HG03095 (cell line): ENCODE results near the gene FBLIM1.

Experiments used
- ATAC-seq: cut with Tn5 transposase; IDR thresholded peaks from one replicate; pipeline ENCODE4 v1.9.1; 2021; ENCODE audit warnings: moderate library complexity; ENCODE audit not compliant: unreplicated experiment

FBLIM1 gene

GRCh38 chr1:15758343-15758931 lies at the start of gene FBLIM1:
Gene FBLIM1 (plus strand): TSS chr1:15758795. CDS start chr1:15764984, 6,189 bp downstream.
- no peak for ATAC-seq

- ATAC-seq: no peak
These were observed 49.4 kb upstream of the FBLIM1 start for GRCh38 chr1:15709226-15709625.

- ATAC-seq: no peak
These were observed 46.4 kb upstream of the FBLIM1 start for GRCh38 chr1:15712168-15712567.

GRCh38 chr1:15714406-15715136 lies 44.0 kb upstream of the FBLIM1 start:
- ATAC-seq: no peak

DNA sequence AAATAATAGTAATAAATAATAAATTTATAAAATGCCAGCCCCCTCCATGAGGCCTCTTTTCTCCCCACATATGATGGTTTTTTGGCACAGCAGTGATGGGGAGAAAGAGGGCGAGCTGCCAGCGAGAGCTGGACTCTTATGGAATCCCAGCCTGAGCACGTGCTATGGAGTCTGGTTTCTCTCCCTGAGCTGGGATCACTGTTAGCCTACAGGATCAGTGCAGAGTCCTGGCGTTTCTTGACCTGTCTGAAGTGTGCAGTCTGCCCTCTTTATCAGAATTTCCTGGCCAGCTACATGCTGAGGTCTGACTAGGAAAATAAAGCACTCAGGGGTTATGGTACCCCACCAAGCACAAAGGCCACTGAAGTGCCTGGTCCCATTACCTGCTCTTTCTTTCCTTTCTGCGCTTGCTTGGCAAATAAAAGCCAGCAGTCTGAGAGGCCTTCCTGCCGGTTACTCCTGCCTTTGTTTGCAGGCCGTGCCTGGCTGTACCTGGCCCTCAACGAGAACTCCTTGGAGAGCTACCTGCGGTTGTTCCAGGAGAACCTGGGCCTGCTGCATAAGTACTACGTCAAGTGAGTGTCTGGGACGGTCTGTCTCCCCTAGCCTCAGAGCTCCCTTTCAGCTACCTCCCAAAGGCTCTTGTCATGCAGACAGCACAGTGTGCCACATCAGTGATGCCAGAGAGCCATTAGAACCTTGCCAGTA lies 41.0 kb upstream of the FBLIM1 start:
- ATAC-seq: no peak

GRCh38 chr1:15718199-15718601 lies 40.4 kb upstream of the FBLIM1 start:
- ATAC-seq: no peak

- no peak for ATAC-seq
These were observed 39.0 kb upstream of the FBLIM1 start for GRCh38 chr1:15719381-15720120.

DNA sequence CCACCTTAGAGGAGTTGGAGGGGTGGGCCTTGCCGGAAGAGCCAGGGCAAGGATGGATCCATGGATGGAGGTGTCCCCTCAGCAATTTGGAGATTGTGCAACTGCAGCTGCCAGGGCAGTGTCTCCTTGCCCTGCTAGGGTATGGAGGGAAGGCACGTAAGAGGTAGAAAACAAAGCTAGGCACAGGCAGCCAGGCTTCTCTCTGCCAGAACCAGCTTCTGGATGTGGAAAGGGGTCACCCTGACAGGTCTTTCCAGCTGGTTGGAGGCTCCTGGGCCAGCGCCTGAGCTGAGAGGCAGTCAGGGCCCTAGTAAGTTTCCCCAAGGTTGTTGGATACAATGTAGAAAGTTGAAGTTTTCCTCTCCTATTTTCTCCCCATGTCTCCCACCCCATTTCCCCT lies 37.7 kb upstream of the FBLIM1 start:
- ATAC-seq: no peak

GRCh38 chr1:15722411-15722810 lies 36.2 kb upstream of the FBLIM1 start:
- ATAC-seq: no peak

DNA sequence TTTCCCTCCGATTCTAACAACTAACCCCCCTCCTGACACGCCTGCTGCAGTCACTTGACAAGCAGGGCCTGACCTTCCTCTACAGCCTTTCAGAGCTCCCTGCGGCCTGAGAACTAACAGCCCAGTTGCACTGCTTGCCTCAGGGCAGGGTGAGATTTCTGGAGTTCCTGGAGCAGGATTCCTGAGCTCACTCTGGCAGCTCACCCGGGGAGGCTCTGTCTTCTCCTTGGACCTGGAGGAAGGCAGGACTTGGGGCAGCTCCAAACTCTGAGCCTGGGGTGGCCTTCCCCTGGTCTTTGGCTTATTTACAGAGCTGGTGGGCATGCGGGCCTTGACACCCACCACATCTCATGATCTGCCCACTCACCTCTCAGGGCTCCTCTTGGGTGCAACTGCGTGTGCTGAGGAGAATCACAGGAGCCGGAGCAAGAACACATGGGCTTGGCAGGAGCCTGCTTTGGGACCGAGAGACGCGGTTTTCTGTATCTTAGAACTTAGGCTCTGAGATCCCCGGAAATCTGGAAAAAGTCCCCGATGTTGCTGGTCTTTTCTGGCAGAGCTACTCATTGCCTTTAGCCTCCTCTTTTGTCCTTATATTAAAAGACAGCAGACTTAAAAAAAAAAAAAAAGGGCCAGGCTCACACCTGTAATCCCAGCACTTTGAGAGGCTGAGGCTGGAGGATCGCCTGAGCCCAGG lies 35.6 kb upstream of the FBLIM1 start:
- ATAC-seq: no peak

- ATAC-seq: no peak
These were observed 34.9 kb upstream of the FBLIM1 start for GRCh38 chr1:15723631-15724246.

- ATAC-seq: no peak
These were observed 33.4 kb upstream of the FBLIM1 start for GRCh38 chr1:15724949-15725880.

DNA sequence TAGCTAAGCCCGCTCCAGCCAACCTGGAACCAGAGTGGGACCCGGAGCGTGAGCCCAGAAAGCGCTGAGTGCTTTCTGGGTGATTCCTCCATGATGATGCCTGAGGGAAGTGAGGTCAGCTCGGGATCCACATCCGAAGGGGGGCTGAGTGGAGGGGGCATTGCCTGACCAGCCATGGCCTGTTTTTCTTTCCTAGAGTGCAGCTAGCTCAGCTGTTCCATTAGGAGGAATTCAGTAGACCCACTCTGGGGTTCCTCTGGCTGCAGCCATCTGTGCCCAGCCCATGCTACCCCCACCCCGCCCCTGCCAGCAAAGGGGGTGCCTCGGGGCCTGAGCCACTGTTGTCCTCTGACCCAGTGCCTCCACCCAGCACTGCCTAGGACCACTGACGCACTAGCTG lies 32.1 kb upstream of the FBLIM1 start:
- ATAC-seq: no peak

- ATAC-seq: no peak
These were observed 31.6 kb upstream of the FBLIM1 start for GRCh38 chr1:15727021-15727420.

DNA sequence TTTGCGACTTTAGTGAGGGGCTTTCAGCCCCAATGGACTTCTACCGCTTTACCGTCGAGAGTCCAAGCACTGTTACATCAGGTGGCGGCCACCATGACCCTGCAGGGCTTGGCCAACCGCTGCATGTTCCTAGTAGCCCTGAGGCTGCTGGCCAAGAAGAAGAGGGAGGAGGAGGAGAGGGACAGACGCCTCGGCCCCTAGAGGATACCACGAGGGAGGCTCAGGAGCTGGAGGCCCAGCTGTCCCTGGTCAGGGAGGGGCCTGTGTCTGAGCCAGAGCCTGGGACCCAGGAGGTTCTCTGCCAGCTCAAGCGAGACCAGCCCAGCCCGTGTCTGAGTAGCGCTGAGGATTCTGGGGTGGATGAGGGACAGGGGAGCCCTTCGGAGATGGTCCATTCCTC lies 31.2 kb upstream of the FBLIM1 start:
- ATAC-seq: no peak

DNA sequence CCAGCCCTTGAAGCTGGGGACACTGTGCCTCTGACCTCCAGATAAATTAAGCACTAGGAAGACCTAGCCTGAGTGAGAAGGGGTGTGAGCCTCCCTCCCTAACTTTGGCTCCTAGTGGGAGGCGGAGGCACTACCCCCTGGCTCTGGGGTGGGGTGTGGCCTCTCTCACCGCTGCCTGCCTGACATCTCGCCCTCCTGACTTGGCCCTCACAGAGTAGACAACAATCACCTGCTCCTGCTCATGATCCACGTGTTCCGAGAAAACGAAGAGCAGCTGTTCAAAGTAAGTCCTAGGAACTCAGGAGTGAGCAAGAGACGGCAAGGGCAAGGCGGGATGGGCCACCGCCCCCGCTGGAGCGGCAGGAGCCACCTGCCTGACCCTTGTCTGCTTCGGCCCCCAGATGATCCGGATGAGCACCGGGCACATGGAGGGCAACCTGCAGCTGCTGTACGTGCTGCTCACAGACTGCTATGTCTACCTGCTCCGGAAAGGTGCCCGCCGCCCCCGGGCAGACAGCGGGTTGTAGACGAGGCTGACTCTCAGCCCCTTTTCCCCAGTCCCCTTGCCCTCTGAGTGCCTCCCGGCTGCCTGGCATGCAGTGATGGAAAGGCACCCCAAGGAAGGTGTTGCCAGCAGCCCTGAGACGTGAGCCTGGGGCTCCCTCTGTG lies 30.6 kb upstream of the FBLIM1 start:
- ATAC-seq: no peak

DNA sequence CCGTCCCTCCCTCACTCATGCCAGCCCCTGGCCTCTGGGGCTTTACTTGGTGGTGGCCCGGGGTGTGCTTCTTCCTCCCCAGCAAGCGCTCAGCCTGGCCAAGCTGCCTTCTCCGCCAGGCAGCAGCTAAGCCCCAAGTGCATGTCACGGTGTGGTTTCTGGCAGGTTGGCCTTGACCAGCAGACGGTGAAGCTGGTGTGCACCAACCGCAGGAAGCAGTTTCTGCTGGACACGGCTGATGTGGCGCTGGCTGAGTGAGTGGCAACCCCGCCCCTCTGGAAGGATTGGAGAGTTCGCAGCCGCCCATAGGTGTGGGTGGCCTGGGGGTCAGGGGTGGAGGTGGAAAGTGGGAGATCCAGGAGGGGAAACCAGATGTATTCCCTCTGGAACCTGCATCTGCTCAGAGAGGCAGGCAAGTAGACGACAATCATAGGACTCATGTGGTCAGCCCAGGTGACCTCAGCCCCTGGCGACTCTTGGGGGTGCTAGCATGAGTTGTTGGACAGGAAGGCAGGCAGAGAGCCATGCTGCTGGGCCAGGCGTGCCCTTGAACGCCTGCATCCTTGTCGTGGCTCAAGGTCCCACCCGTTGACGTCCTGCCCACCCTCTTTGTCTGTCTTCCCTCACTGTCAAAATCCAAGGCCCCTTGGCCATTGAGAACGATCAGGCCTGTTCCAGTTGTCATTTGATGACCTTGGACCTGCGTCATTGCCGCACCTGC lies 29.5 kb upstream of the FBLIM1 start:
- no peak for ATAC-seq

DNA sequence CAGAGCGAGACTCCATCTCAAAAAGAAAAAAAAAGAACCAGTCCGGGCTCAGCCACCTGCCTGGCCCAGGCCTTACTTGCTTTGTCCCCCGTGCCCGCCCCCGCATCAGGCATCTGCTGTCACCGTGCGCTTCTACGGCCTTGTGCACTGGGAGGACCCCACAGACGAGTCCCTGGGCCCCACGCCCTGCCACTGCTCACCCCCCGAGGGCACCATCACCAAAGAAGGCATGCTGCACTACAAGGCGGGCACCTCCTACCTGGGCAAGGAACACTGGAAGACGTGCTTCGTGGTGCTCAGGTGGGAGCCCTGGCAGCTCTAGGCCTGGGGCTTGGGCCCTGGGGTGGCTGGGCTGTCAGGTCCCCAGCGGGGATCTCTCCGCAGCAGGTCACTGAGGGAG lies 28.2 kb upstream of the FBLIM1 start:
- ATAC-seq: no peak
